Mucosa of descending colon (tissue), 3 donors: ENCODE measurements around the gene MBD3L2B. TPM values are rescaled to one million over a fixed set of nuclear protein-coding genes. Genes with fewer than 3 reads are reported as not detected.
"Not testable (repeated sequence)": the region's sequence is repeated elsewhere in the genome, so short reads cannot be mapped to it uniquely, and the experiment has no call there.

Experiments used
- ATAC-seq: fragments of 200-7000 bp; cut with Tn5 transposase; one replicate; pipeline ENCODE4 v1.9.1; 2020; ENCODE audit warnings: mild to moderate bottlenecking, moderate library complexity
- DNase-seq, 3 donors: peaks; one replicate each; pipeline ENCODE4 v3.0.0-alpha.2; 2020
- H3K36me3 ChIP-seq: fragments of 200-600 bp; one replicate; pipeline ENCODE4 v1.8.0; 2021; ENCODE audit warnings: low read depth, mild to moderate bottlenecking
- H3K4me1 ChIP-seq: fragments of 200-600 bp; one replicate; pipeline ENCODE4 v1.8.0; 2021; ENCODE audit warnings: low read depth, mild to moderate bottlenecking
- H3K4me3 ChIP-seq: fragments of 200-600 bp; one replicate; pipeline ENCODE4 v1.8.0; 2021; ENCODE audit warnings: mild to moderate bottlenecking
- H3K9me3 ChIP-seq: fragments of 200-600 bp; one replicate; pipeline ENCODE4 v1.8.0; 2021; ENCODE audit warnings: mild to moderate bottlenecking
- intact Hi-C, 2 donors: fragments of 100-400 bp; cut with DNase I in 1 of 2; cut with micrococcal nuclease in 1 of 2; formaldehyde crosslinking; loops; one replicate each; pipeline versions ENCODE4 v1.11.0 to v1.11.1; 2022; cut with DNase I, micrococcal nuclease
- total RNA-seq, 3 donors: library from RNA; stranded (reverse); fragmentation: NEBNext Ultra II Directional in 2 of 3; extraction: Animal tissue kit (Norgen Biotek cat#: 25700) in 2 of 3; gene quantifications; one replicate each; pipeline versions ENCODE4 v1.2.1 to v1.2.4, GENCODE V29; 2021 to 2023
- TF ChIP-seq, protein P1 (sequence below): fragments of 200-600 bp; IDR thresholded peaks from one replicate; pipeline ENCODE4 v1.8.0; 2022; ENCODE audit warnings: antibody characterized with exemption, mild to moderate bottlenecking
- donor health status: DM: no; HTN: no; CAD: no; lungs with moderate emphysema.
- donor health status: DM: no; HTN: no; CAD: no.
- donor health status: DM: no; HTN: yes; CAD: no.

The MBD3L2B gene
- total RNA-seq, 3 donors from 2014 or later = not detected

DNA sequence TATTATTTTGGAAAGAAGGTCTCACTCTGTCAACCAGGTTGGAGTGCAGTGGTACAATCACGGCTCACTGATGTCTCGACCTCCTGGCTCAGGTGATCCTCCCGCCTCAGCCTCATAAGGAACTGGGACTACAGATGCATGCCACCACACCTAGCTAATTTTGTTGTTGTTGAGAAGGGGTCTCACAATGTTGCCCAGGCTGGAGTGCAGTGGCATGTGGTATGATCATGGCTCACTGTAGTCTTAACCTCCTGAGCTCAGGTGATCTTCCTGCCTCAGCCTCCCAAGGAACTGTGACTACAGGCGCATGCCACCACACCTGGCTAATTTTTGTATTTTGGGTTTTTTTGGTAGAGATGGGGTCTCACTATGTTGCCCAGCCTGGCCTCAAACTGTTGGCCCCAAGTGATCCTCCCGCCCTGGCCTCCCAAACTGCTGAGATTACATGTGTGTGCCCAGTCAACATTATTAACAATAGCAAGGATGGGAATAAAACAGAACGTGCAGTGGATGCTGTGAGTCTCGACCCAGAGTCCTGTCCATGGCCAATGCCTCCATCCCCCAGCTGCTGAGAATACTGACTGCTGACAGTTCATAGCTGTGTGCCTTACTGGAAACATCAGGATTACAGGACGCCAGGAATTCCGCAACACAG, 42.7 kb upstream of the MBD3L2B start:
- Histone ChIP-seq H3K4me3 (no peak overlapping the region), H3K4me1 (no peaks in the 10 kb centered on the region), H3K9me3 (no peaks in the 10 kb centered on the region), H3K36me3 (no peaks in the 10 kb centered on the region)
- no peak for ATAC-seq
- no peak for DNase-seq
- TF ChIP-seq, protein P1, sequence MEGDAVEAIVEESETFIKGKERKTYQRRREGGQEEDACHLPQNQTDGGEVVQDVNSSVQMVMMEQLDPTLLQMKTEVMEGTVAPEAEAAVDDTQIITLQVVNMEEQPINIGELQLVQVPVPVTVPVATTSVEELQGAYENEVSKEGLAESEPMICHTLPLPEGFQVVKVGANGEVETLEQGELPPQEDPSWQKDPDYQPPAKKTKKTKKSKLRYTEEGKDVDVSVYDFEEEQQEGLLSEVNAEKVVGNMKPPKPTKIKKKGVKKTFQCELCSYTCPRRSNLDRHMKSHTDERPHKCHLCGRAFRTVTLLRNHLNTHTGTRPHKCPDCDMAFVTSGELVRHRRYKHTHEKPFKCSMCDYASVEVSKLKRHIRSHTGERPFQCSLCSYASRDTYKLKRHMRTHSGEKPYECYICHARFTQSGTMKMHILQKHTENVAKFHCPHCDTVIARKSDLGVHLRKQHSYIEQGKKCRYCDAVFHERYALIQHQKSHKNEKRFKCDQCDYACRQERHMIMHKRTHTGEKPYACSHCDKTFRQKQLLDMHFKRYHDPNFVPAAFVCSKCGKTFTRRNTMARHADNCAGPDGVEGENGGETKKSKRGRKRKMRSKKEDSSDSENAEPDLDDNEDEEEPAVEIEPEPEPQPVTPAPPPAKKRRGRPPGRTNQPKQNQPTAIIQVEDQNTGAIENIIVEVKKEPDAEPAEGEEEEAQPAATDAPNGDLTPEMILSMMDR = no peak
- intact Hi-C loops = no loop called here

DNA sequence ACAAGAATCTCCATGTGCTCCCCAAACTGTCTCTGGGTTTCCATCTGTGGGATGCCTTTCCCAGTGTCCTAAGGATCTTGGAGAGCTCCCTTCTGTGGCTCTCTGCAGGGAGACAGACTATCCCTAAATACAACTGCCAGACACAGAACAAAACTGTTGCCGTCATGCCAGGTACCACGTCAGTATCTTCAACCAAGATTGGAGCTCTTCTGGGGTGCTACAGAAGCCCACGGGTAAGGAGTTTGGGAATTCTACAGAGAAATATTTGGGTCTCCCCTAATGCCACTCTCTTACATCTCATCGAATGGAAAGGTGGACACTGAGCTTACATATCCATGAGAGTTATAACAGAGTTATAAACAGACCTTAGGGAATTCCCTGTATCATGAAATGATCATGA, 42.1 kb upstream of the MBD3L2B start:
- Histone ChIP-seq H3K4me1 (no peaks in the 10 kb centered on the region), H3K4me3 (no peak overlapping the region), H3K36me3 (no peaks in the 10 kb centered on the region), H3K9me3 (no peaks in the 10 kb centered on the region)
- ATAC-seq = no peak
- intact Hi-C loops = no loop called here
- TF ChIP-seq, protein P1 = no peak
- no peak for DNase-seq

DNA sequence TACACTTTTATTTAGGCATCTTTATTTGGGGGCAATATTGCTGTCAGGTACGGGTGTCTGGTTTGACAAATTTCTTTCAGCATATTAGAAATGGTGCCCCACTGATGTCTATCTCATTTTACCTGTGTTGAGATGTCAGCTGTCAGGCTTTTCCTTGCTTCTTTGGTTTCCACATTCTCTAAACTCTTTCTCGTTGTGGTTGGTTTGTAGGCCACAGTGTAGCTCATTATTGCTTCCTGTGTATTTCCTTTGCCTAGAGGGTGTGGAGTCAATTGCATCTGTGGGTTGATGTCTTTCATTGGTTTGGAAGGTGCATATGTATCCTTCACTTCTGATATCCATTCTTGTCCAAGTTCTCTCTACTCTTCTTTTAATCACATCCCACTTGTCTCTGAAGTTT, 38.7 kb upstream of the MBD3L2B start:
- intact Hi-C loops, H3K9me3 ChIP-seq, H3K4me3 ChIP-seq, H3K4me1 ChIP-seq, H3K36me3 ChIP-seq, DNase-seq, ATAC-seq: not testable (repeated sequence)

DNA sequence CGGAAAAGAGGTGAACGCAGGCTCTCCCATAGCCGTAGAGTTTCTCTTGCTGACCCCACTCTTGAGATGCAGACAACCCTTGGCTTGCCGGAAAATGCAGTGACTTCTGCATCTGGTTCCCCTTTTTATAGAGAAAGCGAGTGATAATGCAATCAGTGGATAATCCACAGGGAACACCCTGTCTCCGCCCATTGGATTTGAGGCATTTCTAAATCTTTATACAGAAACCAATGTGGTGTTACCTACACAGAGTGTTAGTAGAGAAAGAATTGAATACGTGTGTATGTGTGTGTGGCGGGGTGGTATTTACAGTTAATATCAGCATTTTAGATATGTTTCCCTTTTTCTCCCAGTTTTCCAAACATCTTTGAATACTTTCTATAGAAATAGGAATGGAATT, 37.3 kb upstream of the MBD3L2B start, which contains the start of gene MBD3L3:
MBD3L3 (minus strand) TSS at position 101 of the 400 bp plus-strand sequence; CDS start at position 30, 71 bp downstream.
- H3K4me1 ChIP-seq, DNase-seq, H3K9me3 ChIP-seq, intact Hi-C loops, ATAC-seq, H3K36me3 ChIP-seq, H3K4me3 ChIP-seq: not testable (repeated sequence)

DNA sequence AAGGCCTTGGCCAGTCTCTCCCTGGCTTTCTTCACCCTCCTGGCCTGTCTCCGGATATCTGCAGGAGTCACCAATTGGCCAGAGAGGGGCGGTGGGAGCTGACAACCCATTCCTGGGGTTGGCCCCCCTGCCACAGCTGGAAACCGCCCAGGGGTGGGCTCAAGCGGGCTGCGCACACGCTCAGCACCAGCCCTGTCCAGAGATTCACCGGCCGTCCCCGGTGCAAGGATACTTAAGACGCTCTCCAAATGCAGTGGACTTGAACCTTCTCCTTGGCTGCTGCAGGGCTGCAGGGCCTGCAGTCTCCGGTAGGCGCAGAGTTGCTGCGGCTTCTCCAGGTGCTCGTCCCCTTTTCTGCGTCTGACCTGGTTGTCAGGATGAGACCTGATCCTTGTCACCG, 35.1 kb upstream of the MBD3L2B start:
- H3K36me3 ChIP-seq, DNase-seq, H3K4me1 ChIP-seq, H3K9me3 ChIP-seq, ATAC-seq, intact Hi-C loops, H3K4me3 ChIP-seq: not testable (repeated sequence)

DNA sequence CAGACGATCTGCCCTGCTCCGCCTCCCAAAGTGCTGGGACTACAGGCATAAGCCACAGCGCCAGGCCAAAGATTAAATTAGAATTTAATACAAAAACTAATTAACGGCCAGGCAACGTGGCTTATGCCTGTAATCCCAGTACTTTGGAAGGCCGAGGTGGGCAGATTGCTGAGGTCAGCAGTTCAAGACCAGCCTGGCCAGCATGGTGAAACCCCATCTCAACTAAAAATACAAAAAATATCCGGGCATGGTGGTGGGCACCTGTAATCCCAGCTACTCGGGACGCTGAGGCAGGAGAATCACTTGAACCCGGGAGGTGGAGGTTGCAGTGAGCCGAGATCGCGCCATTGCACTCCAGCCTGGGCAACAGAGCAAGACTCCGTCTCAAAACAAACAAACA, 34.4 kb upstream of the MBD3L2B start:
- DNase-seq, H3K4me3 ChIP-seq, H3K4me1 ChIP-seq, intact Hi-C loops, H3K36me3 ChIP-seq, H3K9me3 ChIP-seq, ATAC-seq: not testable (repeated sequence)

GRCh38 chr19:7054635-7055368, 33.6 kb upstream of the MBD3L2B start:
- DNase-seq, ATAC-seq, H3K4me3 ChIP-seq, H3K9me3 ChIP-seq, intact Hi-C loops, H3K36me3 ChIP-seq, H3K4me1 ChIP-seq: not testable (repeated sequence)

GRCh38 chr19:7052896-7053295, 31.7 kb upstream of the MBD3L2B start:
- H3K36me3 ChIP-seq, H3K4me1 ChIP-seq, H3K9me3 ChIP-seq, ATAC-seq, DNase-seq, intact Hi-C loops, H3K4me3 ChIP-seq: not testable (repeated sequence)

- H3K4me3 ChIP-seq, H3K9me3 ChIP-seq, intact Hi-C loops, ATAC-seq, DNase-seq, H3K36me3 ChIP-seq, H3K4me1 ChIP-seq: not testable (repeated sequence)
Measured at GRCh38 chr19:7051421-7051820, 30.2 kb upstream of the MBD3L2B start.

DNA sequence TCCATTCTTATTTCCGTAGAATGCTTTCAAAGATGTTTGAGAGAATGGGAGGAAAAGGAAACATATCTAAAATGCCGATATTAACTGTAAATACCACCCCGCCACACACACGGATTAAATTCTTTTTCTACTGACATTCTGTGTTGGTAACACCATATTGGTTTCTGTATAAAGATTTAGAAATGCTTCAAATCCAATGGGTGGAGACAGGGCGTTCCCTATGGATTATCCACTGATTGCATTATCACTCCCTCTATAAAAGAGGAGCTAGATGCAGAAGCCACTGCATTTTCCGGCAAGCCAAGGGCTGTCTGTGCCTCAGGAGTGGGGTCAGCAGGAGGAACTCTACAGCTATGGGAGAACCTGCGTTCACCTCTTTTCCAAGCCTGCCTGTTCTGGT, 27.8 kb upstream of the MBD3L2B start, which contains the start of gene MBD3L2:
MBD3L2 (plus strand) TSS at position 301 of the 400 bp plus-strand sequence; CDS start at position 354, 53 bp downstream.
- ATAC-seq, intact Hi-C loops, DNase-seq, H3K9me3 ChIP-seq, H3K36me3 ChIP-seq, H3K4me1 ChIP-seq, H3K4me3 ChIP-seq: not testable (repeated sequence)

- H3K4me1 ChIP-seq, DNase-seq, H3K36me3 ChIP-seq, intact Hi-C loops, H3K4me3 ChIP-seq, H3K9me3 ChIP-seq, ATAC-seq: not testable (repeated sequence)
Measured at GRCh38 chr19:7041563-7041962, 20.3 kb upstream of the MBD3L2B start.

DNA sequence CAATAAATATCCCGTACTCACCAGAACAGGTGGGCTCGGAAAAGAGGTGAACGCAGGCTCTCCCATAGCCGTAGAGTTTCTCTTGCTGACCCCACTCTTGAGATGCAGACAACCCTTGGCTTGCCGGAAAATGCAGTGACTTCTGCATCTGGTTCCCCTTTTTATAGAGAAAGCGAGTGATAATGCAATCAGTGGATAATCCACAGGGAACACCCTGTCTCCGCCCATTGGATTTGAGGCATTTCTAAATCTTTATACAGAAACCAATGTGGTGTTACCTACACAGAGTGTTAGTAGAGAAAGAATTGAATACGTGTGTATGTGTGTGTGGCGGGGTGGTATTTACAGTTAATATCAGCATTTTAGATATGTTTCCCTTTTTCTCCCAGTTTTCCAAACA, 18.8 kb upstream of the MBD3L2B start, which contains the start of gene MBD3L4:
MBD3L4 (minus strand) TSS at position 101 of the 400 bp plus-strand sequence; CDS start at position 66, 35 bp downstream.
- ATAC-seq, intact Hi-C loops, H3K9me3 ChIP-seq, H3K4me1 ChIP-seq, H3K4me3 ChIP-seq, H3K36me3 ChIP-seq, DNase-seq: not testable (repeated sequence)
